Measurements from ENCODE around the gene SLC9A9.

Gene SLC9A9

DNA sequence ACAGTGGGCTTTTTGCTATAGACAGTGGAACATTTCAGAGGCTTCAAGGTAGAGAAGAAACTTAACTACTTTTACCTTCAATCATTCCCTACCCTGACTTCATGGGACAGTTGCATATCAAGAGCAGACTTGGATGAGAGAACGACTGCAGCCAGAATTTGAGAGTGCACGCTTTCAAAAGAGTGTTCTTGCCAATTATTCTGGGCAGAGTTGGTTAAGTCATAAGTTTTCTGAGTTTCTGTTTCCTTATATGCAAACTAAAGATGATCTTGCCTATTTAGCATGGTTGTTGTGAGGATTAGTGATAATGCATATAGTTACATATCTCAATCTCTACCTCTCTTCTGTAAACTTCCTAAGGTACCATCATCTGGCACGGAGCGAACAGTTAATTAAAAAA lies 7.6 kb downstream of the SLC9A9 start:
- no peak for DNase-seq

- DNase-seq: no peak
Measured at GRCh38 chr3:143839980-143840379, 8.3 kb downstream of the SLC9A9 start.

DNA sequence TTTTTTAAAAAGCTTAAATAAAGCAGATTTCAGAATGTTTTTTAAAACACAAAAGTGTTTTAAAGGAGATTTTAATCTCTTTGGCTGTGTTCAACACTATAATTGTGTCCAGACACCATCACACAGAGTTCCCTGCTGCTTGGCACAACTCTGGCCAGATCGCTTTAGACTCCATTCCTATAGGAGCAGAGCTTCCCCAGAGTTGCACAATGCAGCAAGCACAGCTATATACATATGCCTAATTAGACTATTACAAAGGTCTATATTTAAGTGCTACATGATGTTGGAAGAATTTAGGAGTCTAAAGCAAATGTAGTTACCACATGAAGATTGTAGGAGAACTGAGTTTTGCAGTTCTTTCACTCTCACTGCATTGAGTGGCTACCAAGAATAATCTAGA lies 11.2 kb downstream of the SLC9A9 start:
- no peak for DNase-seq

GRCh38 chr3:143835312-143835711 lies 13.0 kb downstream of the SLC9A9 start:
- no peak for DNase-seq

- DNase-seq: no peak
Measured at GRCh38 chr3:143832433-143832832, 15.8 kb downstream of the SLC9A9 start.

DNA sequence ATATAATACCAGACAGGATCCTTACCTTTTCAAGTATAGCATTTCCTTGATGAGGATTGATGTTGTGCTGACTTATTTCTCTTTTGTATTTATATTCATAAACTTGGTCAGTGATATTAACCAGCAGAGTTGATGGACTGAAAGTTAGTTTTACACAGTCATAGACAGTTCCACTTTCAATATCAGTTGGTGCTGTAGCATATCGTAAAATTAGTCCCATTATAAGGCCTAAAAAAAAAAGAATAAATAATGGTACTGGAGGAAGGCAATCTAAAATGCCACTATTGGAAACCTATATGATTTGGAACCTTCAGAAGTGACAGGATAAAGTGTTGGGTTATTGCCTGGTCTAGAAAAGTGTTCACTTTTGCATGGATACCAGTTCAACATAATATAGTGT lies 16.3 kb downstream of the SLC9A9 start:
- DNase-seq: no peak

DNA sequence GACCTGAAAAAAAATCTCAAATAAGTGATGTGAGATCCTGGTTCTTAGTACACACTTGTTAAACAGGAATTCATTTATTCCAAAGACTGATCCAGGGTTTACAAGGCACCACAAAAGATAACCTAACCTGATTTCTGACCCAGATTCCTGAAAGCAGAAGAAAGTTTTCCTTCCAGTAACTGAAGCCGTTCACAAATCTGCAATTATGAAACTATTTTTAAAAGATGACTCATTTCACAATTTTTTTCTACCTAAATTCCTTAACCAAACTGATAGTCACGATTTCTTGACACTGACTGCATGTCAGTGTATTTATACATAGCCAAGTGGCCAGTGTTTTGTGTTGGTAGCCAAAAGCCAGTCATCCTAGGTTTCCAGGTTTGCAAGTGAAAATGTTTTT lies 17.1 kb downstream of the SLC9A9 start:
- DNase-seq: no peak

DNA sequence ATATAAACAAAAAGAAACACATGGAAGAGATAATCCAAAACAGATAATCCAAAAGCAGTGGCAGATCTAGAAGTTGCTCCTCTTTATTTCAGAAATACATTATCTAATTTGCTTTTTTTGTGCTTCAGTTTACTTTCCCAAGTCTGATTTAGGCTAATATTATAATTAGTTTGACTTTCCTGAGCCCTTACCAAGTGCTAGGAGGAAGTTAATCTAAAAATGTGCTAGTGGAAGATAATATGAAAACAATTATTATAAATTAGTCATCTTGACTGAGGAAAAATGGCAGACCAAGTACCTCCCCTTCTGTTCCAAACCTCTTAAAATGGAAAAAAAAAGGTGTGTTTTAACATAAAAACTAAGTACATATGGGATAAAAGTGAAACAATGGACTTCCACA lies 17.5 kb downstream of the SLC9A9 start:
- DNase-seq: no peak

DNA sequence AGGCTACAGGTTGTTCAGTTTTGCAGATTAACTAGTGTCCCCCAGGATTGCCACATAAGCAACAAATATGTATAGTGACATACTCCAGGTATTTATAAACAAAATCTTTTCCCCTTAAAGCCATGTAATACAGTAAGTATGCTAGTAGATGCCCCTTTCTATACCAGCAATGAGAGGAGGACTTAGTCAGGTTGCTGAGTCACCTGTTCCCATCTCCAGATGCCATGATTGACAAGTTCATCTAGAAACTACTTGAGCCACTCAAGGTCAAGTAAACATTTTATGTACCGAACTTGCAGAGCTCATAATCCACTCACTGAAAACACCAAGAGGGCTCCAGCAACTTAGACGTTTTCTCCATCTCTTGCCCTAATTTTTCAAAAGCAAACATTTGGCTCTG lies 18.2 kb downstream of the SLC9A9 start:
- no peak for DNase-seq

DNA sequence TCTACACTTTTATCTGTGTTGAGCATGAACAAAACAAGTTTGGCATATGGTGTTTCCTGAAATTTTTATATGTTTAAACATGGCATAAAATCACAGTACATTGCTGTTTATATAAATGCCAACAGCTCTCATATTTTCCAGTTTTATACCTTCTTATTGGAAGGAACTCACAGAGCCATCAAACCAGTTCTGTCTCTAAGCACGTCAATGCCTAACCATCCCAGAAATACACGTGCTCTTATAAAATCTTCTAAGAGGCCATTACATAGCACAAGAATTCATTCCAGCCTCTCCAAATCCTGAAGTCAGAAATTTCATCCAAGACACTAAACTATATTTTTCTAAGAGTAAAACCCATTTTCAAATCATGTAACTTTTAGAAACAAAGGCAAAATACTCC lies 20.8 kb downstream of the SLC9A9 start:
- no peak for DNase-seq

DNA sequence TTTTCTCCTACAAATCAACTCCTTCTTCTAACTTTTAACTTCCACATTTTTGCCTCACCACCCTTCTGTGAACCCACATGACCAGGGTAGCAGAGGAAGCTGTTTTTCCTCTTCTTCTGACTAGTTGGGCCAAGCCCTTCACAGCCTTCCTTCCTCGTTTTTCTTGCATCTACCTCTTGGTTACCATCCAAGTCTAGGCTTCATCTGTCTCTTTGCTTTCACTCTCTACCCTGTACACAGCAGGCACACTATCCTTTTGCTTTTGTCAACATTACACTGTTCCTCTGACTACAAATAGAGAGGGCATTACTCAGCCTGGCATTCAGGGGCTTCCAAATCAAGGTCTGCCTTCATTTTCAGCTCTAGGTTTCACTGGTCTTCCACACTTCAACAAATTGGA lies 22.0 kb downstream of the SLC9A9 start:
- no peak for DNase-seq

DNA sequence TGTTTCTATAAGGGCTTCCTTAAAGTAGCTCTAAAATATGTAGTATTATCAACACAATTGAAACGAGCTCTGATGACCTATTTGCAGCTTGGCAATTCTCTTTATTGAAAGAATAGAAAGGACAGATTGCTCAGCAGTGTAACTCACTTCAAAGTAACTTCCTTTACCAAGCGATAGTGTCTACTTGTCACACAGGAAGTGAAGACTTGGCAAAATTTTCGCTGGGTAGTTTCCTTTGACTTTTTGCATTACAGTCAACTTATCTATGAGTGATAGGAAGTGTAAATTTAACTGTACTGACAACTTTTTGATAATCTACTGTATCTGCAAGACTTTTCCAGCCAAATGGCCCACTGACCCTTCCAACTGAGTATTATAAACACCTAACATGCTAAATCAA lies 22.8 kb downstream of the SLC9A9 start:
- peak; percentile 70 for DNase-seq

GRCh38 chr3:143824735-143825385 lies 23.4 kb downstream of the SLC9A9 start:
- no peak for DNase-seq

GRCh38 chr3:143822798-143823197 lies 25.5 kb downstream of the SLC9A9 start:
- no peak for DNase-seq

DNA sequence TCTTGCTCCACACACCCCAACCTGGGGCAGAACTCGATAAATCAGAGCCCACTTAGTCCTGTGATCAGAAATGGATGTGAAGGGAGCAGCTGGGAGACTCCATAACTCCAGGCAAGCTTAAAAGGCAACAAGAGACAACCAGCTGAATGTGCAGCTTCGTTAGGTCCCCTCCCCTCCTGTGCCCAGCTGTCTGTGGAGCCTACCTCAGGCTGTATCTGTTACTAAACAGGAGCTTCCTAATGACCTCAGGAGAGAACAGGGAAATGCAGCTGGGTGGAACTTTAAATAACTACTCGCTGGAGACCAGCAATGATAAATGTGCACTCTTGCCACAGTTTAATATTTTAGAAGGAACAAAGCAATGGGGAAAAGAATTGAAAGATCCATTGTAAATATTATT lies 25.9 kb downstream of the SLC9A9 start:
- DNase-seq: no peak

DNA sequence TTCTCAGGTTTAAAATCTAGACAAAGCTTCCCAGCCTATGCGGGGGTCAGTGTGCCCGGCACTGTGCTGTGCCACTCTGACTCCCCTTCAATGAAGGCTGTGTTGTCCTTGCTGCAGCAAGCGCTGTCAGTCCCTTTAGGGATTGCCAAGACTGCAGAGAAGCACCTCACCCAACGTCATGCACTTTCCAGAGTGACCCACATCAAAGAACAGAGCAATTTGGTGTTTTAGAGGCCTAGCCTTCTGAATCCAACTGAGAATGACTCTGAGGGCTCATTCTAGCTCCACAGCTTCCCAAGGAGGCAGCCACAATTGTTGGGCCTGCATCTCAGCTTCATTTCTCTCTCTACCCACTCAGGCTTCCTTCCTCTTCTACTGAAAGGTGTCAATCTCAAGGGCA lies 26.4 kb downstream of the SLC9A9 start:
- DNase-seq: no peak

- no peak for DNase-seq
Measured at GRCh38 chr3:143820466-143821221, 27.6 kb downstream of the SLC9A9 start.

- DNase-seq: no peak
Measured at GRCh38 chr3:143819890-143820289, 28.4 kb downstream of the SLC9A9 start.

DNA sequence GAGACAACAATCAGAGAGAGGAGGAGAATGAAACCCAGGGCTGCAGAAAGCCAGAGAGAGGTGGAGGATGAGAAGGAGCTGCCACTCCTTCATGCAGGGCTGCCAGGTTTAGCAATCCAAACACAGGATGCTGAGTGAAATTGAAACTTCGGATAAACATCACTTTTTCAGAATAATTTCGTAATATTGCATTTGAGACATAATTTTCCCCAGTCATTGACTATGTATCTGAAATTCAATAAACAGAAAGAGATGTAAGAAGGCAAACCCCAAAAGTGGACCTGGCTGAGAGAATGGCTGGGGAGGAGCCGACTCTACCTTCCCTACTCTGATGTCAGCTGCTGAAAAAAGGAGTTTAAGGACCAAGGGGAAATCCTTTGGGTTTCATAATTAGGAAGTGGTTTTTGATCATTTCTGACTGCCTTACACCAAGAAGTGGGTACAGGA lies 33.8 kb downstream of the SLC9A9 start:
- peak; percentile 23 for DNase-seq

DNA sequence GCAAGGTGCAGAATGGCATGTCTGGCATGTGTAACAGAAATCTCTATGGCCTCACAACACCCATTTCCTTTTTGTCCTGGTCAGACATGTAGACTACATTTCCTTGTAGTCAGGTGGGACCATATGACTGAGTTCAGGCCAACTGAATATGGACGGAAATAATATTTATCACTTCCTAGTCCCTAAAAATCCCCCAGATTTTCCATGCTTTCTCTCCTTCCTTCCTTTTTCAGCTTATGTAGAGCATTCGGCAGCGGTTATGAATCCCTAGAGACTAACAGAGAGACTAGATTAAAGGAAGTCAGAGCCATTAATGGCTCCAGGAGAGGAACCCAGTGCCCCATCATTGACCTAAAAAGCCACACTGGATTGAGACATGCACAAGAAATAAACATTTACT lies 35.8 kb downstream of the SLC9A9 start:
- no peak for DNase-seq

- DNase-seq: no peak
Measured at GRCh38 chr3:143811602-143812001, 36.7 kb downstream of the SLC9A9 start.

DNA sequence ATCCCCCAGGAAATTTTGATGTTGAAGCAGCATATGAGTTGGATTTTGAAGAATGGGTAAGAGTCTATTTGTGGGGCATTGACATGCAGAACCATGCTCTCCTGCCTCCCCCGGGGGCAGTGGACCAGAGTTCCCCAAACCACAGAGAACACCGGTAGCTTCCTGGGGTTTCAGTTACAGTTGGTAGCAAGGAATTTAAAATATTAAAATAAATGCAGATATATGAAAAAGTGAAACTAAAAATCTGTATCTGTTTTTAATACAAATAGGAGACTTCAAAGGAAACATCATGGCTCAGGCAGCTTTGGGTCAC lies 37.4 kb downstream of the SLC9A9 start:
- no peak for DNase-seq

GRCh38 chr3:143810166-143810952 lies 37.9 kb downstream of the SLC9A9 start:
- no peak for DNase-seq

DNA sequence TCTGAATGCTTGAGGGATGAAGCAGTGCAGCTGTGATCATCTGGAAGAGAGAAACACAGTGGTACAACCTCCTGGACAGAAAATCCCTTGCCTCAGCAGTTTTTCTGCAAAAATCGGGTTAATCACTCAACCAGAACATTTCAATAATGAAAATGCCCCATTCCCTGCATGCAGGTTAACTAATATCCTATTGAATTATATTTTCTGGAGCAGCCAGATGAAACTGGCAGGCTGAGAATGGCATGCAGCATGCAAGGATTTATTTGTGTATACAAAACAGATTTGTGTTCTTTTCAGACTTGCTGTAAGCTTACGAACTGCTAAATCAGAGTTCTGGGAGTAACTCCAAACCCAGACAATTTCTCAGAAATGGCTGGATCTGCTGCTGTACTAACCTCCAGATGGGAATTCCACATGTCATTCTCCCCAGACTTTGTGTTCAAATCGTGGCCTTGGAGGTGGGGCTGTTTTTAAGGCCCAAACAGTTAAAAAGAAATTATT lies 39.1 kb downstream of the SLC9A9 start:
- no peak for DNase-seq

Data from CD4-positive, alpha-beta T cell treated with Interleukin-17A for 1 hour (primary cell).